Gastrocnemius medialis (tissue), 4 donors: Measurements from ENCODE around the gene RBM38.

Source experiments
- POLR2A ChIP-seq, 2 donors: fragments of 450-650 bp; IDR thresholded peaks; one replicate each; pipeline ENCODE4 v1.6.1; 2017; ENCODE audit warnings: antibody characterized with exemption in 2 of 2, mild to moderate bottlenecking in 2 of 2, moderate library complexity in 2 of 2
- TF ChIP-seq, protein P1 (sequence below), 5 experiments: fragments of 450-650 bp in 3 of 5; fragments of 200-600 bp in 2 of 5; sonication (generic) in 2 of 5; IDR thresholded peaks in 4 of 5; conservative IDR thresholded peaks in 1 of 5; 1 replicate in 4 of 5; 2 replicates in 1 of 5; pipeline ENCODE4 v1.5.1; 2016 to 2019; ENCODE audit warnings: antibody characterized with exemption in 5 of 5, mild to moderate bottlenecking in 3 of 5, moderate library complexity in 3 of 5

- TF ChIP-seq, protein P1, sequence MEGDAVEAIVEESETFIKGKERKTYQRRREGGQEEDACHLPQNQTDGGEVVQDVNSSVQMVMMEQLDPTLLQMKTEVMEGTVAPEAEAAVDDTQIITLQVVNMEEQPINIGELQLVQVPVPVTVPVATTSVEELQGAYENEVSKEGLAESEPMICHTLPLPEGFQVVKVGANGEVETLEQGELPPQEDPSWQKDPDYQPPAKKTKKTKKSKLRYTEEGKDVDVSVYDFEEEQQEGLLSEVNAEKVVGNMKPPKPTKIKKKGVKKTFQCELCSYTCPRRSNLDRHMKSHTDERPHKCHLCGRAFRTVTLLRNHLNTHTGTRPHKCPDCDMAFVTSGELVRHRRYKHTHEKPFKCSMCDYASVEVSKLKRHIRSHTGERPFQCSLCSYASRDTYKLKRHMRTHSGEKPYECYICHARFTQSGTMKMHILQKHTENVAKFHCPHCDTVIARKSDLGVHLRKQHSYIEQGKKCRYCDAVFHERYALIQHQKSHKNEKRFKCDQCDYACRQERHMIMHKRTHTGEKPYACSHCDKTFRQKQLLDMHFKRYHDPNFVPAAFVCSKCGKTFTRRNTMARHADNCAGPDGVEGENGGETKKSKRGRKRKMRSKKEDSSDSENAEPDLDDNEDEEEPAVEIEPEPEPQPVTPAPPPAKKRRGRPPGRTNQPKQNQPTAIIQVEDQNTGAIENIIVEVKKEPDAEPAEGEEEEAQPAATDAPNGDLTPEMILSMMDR (IDR thresholded peaks at IDR 0.05 in 4 of 5, conservative IDR thresholded peaks at IDR 0.05 in 1 of 5) = no peak
- peak; percentile 57 to 71 for TF ChIP-seq POLR2A (IDR thresholded peaks at IDR 0.05)
These were observed 474 bp downstream of the RBM38 start for GRCh38 chr20:57391439-57392301.
